HG02678 (cell line): ENCODE data around the gene ASPHD1.
"Not testable (repeated sequence)": the region's sequence is repeated elsewhere in the genome, so short reads cannot be mapped to it uniquely, and the experiment has no call there.

Experiments
- ATAC-seq: cut with Tn5 transposase; IDR thresholded peaks from one replicate; pipeline ENCODE4 v1.9.1; 2021; ENCODE audit warnings: mild to moderate bottlenecking, moderate library complexity; ENCODE audit not compliant: unreplicated experiment

ASPHD1 gene

DNA sequence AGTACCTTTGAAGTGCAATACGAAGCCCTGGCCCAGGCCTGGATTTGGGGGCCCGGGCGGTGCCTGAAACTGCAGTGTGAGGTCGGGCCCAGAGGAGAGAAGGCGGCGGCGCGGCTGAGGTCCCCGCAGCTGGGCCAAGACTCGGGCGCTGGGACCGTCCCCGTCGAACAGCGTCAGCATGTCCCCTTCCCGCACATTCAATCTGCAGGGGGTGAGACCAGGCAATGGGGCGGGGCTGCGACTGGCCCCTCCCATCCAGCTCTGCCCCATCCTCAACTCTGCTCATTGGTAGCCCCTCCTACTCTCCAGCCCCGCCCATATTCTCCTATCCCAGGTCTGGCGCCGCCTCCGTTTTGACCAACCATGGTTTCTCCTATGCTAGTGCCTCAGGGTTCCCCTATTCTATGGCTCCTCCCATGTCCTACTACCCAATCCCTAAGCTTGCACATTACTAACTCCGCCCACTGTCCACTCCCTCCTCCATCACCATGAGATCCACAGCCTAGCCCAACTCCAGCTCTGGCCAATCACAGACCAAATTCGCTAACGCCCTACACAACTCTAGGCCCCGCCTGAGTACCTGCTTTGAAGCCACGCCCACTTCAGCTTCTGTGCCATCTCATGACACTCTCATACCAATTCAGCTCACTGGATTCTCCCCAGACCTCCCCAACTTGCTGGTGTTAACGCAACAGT lies 22.9 kb upstream of the ASPHD1 start:
- no peak for ATAC-seq

- no peak for ATAC-seq
These were observed 22.1 kb upstream of the ASPHD1 start for GRCh38 chr16:29878172-29878571.

DNA sequence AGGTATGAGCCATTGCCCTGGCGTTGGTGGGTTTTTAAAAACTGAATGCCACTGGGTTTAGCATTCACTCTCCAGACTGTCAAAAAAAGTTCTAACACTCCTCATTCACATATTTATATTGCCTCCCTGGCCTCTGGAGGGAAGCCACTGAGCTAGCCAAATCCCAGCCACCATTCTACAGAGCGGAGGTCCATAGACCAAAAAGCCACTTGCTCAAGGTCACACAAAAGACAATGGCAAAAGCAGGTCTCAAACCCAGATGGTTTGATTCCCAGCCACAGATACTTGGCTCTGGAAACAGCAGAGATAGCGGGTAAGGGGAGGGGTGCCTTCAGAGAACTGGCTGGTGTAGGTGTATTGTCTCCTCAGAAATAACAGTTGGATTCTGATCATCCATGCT lies 19.2 kb upstream of the ASPHD1 start:
- ATAC-seq = no peak

- ATAC-seq = no peak
These were observed 16.3 kb upstream of the ASPHD1 start for GRCh38 chr16:29883987-29884386.

- ATAC-seq = not testable (repeated sequence)
These were observed 10.9 kb upstream of the ASPHD1 start for GRCh38 chr16:29889372-29889771.

DNA sequence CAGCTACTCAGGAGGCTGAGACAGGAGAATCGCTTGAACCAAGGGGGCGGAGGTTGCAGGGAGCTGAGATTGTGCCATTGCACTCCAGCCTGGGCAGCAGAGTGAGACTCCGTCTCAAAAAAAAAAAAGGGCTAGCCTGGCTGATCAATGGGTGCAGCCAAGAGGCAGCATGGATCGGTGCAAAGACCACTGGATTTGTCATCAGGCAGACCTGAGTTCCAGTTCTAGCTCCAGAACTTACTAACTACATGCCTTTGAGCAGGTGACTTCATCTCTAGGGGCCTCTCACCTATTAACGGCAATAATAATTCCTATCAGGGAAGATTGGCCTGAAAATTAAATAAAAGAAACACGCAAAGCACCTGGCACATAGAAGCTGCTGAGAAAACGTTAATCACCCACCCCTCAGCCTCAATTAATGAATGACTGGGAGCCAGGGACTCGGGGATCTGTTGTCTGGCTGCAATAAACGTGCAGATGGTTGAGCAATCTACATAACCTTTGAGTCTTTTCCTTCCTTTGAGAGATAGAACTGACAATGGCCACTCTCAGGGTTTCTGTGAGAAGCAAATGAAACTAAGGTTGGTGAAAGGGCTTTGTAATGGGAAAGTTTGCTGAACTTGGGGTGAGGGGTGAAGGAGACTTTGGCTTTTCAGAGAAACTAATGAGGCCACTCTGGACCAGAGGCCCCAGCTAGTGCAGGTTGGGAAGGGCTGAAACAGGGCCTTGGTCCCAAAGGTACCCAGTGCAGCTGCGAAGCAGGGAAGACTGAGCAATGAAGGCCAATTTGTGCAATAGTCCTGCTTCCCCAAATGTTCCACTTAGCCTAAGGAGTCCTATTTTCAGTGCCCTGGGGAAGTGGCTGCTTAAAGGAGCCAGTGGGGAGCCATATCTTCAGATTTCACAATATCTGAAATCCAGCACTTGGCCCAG lies 8.5 kb upstream of the ASPHD1 start:
- no peak for ATAC-seq

GRCh38 chr16:29892458-29892813 lies 7.9 kb upstream of the ASPHD1 start:
- no peak for ATAC-seq

GRCh38 chr16:29893553-29893952 lies 6.7 kb upstream of the ASPHD1 start:
- ATAC-seq = no peak

DNA sequence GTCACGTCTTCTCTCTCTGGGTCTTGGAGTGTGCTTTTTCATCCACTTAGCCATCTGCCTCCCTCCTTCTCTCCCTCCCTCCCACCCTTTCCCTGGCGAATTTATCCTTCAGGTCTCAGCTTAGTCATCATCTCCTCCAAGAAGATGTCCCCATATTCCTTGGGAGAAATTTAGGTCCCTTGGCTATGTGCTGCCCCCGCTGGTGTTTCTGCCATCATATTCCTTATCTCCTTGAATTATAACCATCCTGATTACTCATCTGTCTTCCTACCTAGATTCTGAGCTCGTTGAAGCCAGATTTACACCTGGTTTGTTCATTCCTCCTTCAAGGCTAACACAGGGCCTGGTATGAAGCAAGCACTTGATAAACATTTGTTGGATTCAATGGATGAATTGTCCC lies 5.9 kb upstream of the ASPHD1 start:
- no peak for ATAC-seq

- ATAC-seq = no peak
These were observed 3.4 kb upstream of the ASPHD1 start for GRCh38 chr16:29896841-29897240.

DNA sequence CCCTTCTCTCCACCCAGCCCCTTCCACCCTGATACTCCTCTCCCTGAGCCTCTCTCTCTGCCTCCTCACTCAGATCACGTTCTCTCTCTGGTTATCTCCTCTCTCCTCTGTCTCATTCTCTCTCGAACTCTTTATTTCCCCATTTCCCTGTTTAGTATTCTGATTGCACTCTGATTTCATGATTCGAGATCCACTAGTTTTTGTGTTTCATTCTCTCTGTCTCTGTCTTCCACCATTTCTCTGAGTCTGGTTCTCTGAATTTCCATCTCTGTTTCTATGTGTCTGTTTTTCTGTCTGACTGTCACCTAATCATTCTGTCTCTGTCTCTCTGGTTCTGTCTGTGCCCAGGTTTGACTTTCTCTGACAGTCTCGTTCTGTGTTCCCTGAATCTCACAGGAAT lies 3.0 kb upstream of the ASPHD1 start:
- no peak for ATAC-seq

GRCh38 chr16:29898135-29898803 lies 2.0 kb upstream of the ASPHD1 start:
- ATAC-seq = no peak

DNA sequence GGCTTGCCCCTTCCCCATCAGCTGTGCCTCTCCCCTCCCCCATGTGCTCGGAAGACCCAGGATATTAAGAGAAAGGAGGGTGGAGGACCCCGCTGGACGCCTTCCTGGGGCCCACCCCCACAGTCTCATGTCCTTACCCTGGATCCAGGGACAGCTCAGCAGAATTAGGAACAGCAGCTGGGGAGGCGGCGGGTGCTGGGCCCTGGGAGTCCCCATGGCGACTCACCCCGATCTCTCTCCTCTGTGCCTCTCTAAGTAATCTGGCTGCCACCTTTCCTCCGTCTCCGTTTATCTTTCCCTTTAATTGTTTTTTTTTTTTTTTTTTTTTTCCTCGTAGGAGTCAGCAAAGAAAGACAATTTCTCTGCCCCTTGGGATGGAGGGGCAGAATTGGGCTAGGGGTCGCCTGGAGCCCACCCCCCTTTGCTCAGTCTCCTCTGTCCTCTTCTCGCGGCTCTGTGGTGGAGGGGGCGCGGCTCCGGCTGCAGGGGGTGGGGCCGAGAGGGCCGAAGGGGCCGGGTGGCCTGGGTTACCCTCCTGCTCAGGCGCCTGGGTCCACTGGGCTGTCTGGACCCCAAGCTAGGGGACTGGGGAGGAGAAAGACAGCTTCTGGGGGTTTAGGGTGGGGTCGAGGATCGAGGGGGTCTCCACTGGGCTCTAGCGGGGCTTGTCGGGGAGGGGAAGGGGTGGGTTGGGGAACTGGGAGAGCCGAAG lies 1.3 kb upstream of the ASPHD1 start:
- no peak for ATAC-seq

DNA sequence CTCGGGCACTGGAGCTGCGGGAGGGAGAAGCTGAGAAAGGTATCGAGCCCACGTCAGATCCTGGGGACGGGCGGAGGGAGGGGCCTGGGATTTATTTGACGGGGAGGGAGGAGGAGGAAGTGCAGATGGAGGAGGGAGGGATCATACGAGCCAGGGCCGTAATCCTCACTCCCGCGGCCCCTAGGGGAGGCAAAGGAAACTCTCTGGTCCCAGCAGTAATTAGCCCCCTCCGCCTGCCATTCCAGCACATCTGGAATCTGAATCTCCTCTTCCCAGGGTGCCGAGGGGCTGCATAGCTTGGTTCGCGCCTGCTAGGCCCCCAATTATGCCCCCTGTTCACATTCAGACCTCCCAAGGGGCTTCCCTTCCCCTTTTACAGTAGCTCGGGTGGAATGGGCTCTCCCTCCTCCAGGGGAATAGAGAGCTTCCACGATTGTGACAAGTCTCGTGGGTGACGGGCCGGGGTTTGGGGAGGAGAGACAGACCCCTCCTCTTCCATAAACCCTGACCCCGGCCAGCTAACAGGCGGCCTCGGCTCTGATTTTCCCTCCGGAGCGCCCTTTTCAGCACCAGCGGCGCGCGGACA lies 679 bp upstream of the ASPHD1 start, which contains the start of gene SEZ6L2:
Gene SEZ6L2, minus strand, starts transcription at position 35 of the 586 bp plus-strand sequence. CDS start 531 bp downstream, outside the sequence.
- ATAC-seq = no peak

DNA sequence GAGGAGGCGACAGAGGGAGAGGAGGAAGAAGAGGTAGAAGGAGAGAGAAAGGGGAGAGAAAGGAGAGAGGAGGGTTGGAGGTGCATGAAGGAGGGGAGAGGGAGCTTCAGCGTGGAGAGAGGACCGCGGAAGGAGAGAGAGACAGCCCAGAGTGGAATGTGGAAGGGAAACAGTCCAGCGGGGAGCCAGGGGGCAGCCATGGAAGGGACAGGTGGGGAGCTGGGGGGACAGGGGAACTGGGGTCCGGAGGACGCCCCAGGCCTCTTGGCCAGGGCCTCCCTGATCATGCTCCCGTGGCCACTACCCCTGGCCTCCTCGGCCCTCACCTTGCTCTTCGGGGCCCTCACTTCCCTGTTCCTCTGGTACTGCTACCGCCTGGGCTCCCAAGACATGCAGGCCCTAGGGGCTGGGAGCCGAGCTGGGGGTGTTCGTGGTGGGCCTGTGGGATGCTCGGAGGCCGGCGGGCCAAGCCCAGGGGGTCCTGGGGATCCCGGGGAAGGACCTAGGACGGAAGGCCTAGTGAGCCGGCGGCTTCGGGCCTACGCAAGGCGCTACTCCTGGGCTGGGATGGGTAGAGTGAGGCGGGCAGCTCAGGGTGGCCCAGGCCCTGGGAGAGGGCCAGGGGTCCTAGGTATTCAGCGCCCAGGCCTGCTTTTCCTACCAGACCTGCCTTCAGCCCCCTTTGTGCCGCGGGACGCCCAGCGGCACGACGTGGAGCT lies 759 bp downstream of the ASPHD1 start:
- no peak for ATAC-seq

DNA sequence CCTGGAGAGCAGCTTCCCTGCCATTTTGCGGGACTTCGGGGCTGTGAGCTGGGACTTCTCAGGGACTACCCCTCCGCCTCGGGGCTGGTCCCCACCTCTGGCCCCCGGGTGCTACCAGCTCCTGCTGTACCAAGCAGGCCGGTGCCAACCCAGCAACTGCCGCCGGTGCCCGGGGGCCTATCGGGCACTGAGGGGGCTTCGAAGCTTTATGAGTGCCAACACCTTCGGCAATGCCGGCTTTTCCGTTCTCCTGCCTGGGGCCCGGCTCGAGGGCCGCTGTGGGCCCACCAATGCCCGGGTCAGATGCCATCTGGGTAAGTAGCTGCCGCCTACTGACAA lies 1.3 kb downstream of the ASPHD1 start:
- ATAC-seq = no peak

DNA sequence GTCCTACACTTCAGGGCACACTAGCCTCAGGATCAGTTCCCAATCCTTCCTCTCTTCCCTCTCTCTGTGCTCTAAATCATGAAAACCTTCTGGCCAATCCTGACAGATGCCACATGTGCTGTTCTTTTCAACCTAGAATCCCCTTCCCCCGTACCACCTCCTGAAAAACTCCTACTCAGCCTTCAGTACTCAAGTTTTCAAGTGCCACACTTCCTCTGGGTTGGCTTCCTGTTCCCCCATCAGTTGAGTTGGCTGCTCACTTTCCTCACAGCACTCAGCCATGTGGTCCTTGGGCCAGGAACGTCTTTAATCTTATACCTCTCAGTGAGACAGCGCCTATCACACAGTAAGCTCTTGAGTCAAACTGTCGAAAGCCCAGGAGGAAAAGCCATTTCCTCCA lies 3.3 kb downstream of the ASPHD1 start:
- ATAC-seq = no peak

DNA sequence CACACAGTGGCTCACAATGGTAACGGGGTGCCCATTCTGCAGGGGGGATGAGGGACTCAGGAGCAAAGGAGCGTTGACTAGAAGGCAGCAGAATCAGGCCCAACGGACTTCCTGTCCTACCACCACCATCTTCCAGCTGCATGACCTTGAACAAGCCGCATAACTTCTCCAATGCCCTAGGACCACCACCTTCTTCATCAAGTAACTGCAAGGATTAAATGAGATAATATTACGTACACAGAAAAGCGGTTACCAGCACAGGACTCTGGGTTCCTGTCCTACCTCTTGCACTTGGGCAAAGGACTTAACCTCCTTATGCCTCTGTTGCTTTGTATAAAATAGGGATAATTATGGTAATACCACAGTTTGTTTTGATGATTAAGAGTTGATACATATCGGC lies 4.7 kb downstream of the ASPHD1 start:
- ATAC-seq = no peak

DNA sequence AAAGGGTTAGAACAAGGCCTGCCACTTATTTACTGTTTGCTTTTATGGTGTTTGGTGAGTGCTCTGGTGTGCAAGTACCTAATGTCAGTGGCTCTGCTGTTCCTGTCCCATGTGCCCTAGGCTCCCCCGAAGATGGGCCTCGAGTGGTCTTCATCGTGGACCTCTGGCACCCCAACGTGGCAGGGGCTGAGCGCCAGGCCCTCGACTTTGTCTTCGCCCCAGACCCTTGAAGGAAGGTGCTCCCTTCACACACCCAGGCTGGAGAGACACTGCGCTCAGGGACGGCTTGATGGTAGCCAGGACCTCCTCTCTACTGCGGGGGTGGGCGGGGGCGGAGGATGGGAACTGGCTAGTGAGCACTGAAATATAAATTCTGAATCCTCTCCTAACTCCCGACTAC lies 5.4 kb downstream of the ASPHD1 start:
- no peak for ATAC-seq
